Stimulated activated CD4-positive, alpha-beta T cell treated with anti-CD3 and anti-CD28 coated beads, TNF-alpha, amount 100 ng/mL, for 48 hours (primary cell): ENCODE measurements around the gene OSBPL2.

Experiments used
- DNase-seq, 3 donors: peaks; one replicate each; pipeline ENCODE4 v3.0.0-alpha.2; 2020; ENCODE audit warnings: low read depth in 3 of 3

Gene OSBPL2

DNA sequence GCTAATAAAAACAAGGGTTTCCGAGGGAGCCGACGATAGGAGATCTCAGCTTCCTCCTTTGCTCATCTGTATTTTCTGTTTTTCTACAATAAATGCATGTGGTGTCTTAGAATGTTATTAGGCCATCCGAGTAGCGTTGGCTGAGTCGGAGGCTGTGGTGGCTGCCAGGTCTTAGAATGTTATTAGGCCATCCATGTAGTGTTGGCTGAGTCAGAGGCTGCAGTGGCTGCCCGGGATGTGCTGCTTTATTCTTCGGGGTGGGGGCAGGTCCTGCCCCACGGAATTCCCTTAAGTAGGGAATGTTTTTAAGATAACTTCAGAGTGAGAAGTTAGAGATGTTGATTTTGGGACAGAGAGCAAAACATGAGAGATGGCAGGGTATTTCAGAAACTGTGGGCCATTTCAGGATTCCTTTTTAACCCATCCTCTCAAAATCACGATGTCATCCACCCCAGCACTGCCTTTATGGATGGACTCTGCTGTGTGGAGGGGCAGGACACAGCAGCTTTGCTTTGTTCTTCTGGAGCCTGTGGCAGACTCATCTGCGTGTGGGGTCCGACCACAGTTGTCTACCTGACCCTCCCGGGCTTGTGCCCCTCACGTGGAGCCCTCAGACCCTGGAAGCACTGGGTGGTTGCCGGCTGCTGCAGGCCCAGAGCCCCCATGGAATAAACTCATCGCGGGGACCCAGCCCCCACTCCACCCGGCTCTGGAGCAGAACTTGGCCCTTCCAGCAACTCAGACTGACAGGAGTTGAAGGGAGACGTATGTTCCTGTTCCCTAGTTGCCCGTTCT is 20.4 kb downstream of the OSBPL2 start:
- DNase-seq = no peak

DNA sequence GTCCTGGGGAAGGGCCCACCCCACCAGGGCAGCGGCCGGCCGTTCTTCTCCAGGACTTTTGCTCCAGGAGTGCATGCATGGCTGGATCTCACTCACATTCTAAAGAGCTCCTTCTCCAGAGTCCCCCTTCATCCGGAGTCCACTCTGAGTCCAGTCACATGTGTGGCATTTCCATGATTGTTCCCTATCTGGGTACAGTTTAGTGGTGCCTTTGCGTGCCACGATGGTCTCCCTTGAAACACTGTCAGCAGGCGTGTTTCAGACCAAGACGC is 20.9 kb downstream of the OSBPL2 start:
- no peak for DNase-seq

DNA sequence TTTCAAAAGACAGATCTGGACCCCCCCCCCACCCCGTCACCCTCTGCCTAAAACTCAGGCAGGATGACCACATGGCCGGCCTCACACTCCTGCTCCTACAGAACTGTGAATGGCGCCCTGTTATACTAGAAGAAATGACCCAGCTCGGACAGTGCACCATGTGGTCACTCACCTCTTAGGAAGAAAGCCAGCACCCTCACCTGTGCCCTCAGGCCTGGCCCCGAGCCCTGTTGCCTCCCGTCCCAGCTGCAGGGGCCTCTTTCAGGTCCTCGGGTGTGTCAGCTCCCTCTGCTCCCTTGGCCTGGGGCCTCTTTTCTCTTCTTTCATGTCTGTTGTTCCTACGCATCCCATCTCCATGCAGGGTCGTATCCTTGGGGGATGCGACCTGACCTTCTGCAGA is 23.7 kb downstream of the OSBPL2 start:
- DNase-seq = no peak

DNA sequence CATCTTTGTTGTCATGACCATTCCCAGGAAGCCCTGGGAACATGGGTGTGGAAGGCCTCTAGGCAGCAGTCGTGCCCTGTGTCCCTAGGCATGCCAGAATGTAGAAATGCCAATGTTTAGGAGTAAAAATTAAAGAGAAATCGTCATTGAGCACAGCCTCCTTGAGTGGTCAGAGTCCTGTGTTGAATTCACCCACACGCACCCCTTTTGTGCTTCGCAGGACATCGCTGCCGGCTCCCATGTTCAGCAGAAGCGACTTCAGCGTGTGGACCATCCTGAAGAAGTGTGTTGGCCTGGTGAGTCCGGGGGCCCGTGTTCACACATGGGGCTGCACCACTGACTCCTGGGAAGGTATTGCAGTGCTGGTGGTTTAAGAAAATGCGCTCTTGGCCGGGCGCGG is 25.1 kb downstream of the OSBPL2 start:
- DNase-seq = no peak

DNA sequence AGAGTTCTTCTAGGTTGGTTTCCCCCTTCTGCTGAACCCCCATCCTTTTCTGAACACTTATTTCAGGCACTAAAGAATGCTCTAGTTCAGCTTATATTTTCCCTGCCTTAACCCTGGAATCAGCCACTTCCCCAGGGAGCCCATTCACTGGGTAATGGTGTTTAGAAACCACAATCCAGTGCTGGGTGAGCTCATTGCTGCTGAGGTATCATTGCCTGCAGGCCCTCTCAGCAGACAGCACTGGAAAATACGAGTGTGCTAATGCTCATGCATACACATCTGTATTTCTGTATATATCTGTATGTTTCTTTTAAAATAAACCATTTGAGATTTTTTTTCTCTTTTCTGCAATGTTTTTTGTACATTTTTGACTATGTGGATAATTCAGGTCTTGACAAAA is 27.0 kb downstream of the OSBPL2 start:
- no peak for DNase-seq

DNA sequence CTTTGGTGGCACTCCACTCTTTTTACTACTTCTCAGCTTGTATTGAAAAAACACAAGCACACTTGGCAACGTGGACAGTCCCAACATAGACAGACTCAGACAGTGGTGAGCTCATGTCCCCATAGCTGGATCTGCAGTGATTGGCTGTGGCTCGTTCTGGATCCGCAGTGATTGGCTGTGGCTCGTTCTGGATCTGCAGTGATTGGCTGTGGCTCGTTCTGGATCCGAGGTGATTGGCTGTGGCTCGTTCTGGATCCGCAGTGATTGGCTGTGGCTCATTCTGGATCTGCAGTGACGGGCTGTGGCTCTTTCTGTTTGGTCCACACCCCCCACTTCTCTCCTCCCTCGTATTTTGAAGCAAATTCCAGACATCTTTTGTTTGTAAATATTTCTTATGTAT is 28.0 kb downstream of the OSBPL2 start:
- DNase-seq = peak in 1 of 3 donors; percentile 6

DNA sequence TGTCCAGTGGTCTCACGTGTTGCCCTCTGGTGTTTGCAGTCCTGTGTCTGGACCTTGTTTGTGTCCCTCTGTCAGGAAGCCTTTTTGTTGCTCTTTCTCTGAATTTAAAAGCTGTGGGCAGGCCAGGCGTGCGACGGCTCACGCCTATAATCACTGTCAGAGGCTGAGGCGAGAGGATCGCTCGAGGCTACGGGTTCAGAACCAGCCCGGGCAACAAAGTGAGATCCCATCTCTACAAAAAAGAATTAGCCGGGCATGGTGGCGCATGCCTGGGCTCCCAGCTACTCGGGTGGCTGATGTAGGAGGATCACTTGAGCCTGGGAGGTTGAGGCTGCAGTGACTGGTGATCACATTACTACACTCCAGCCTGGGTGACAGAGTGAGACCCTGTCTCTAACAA is 28.5 kb downstream of the OSBPL2 start:
- DNase-seq = no peak

DNA sequence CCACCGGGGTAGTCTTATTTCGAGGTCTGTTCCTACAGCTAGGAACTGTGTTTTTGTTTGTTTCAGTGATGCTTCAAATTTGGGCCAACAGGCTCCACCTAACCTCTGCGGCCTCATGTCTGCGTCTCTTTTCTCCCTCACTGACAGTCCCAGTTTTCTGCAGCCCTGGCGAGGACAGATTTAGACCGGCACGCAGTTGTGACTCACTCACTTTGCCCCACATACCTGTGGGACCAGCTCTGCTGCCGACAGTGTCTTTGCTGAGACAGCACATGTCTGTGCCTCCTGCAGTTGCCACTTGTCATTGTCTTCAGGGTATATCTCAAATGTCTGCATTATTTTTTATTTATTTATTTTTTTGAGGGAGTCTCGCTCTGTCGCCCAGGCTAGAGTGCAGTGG is 29.2 kb downstream of the OSBPL2 start:
- no peak for DNase-seq

DNA sequence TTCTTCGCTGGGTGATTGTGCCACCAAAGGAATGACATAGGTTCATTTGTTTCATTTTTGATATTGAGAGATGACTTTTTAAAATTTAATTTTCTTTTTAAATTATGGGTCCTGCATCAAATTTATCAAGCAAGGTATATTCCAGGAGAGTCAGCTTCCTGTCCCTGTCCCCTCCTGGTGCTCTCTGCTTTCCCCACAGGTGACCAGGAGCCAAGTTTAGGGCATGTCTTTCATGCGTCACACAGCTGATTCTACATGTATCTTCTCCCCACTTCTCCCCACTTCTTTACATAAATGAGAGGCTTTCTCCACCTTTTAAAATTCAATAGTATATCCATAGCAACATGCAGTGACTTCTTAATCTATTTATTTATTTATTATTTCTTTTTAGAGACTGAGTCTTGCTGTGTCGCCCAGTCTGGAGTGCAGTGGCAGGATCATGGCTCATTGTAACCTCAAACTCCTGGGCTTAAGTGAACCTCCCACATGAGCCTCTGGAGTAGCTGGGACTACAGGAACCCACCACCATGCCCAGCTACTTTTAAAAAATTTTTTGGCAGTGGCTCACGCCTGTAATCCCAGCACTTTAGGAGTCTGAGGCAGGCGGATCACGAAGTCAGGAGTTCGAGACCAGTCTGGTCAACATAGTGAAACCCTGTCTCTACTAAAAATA is 30.0 kb downstream of the OSBPL2 start:
- DNase-seq = no peak

DNA sequence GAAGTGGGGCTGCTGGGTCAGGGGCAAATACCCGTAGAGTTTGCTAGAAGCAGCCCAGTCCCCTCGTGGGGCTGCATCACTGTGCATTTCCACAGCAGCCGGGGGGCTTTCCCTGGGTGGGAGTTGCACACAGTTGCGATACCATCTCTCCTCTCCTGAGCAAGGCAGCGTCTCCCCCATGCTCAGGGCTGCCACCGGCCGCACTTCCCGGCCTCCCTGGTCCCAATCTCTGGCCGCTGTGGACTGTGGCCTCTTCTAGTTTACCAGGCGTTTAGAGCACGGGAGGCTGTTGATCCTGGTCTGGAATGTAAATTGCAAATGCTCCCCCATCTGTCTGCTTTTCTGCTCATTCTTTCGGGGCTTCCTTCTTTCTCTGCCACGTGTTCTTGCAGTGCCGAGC is 31.1 kb downstream of the OSBPL2 start:
- no peak for DNase-seq

DNA sequence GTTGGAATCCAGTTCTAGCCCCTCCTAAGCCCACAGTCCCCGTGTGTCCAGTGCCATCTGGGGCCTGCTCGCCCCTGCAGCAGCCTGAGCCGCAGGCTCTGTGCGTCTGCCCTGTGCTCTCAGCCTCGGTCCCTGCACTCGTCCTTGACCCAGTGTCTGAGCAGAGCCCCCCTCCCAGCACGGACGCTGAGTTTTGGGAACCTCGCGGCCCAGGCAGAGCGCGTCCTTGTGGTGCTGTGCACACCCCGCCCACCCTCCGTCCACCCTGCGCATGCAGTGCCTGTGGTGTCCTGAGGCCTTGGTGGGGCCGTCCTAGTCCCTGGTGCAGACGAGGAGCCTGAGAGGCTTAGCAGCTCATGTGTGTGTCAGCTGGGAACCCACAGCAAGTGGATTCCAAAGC is 31.6 kb downstream of the OSBPL2 start:
- DNase-seq = no peak

DNA sequence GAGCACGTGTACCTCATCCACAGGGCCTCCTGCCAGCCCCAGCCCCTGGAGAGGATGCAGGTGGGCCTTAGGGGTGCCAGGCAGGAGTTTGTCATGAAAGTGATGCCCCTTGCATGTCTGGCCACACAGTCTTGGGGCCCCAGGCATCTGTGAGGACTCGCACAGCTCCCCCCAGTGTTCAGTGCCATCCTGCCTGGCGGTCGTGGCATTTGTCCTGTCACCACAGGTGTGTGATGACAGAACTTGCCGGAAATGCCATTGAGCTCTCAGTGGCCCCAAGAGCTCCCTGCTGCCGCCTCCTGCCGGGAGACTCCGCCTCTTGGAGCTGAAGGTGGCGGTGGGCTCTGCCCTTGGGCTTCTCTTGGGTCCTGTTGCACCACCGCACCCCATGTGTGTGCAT is 33.9 kb downstream of the OSBPL2 start:
- no peak for DNase-seq

DNA sequence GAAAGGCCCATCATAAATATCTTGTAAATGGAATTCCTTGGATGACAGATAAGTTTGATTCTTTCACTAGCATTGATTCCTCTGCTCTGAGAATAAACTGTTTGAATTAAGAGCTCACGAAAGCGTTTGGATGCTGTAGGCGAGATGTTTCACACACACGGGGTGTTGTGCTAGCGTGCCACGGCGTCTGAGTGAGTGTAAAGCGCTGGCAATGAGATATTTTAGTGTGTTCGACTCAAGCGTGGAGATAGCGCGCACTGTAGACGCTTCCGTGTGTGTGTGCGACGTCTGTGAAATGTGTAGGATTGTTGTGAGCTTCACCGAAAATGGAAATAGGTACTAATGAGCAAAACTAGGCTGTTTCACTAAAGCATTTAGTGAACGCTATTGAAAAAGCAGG is 35.1 kb downstream of the OSBPL2 start:
- no peak for DNase-seq

DNA sequence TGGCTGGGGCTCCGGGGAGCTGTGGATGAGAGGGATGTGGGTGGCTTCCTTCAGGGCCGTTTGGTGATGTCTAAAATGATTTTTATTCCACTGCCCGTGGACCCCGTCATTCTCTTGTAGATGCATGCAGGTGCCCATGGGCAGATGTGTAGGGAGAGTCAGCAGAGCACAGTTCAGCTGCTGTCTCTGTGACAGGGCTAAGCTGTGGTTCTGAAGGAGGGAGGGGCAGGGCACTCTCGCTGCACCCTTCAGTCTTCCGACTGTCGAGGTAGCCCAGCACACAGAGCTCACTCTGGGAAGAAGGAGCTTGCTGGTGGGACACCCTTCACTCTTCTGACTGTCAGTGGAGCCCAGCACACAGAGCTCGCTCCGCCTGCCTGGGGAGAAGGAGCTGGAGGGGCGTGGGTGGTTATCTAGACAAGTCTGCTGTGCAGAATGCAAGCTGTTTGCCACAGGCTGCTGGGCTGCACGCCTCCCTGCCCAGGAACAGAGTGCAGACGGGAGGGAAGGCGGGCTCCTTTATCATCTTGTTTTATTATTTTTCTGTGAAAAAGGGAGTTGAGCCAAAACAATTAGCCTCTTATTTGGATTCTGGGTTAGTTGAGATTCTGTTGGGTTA is 36.1 kb downstream of the OSBPL2 start:
- DNase-seq = no peak

DNA sequence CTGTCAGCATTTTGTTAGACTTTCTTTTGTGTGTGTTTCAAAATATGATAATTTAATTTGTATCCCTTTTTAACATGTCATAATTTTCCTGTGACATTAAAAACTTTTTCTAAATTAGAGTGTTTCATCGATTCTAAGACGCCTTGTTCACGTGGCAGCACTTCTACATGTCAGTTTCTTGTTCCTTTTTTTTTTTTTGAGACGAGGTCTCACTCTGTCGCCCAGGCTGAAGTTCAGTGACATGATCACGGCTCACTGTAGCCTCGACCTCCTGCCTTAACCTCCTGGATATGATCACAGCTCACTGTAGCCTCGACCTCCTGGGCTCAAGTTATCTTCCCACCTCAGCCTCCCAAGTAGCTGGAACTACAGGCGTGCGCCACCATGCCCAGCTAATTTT is 36.9 kb downstream of the OSBPL2 start:
- DNase-seq = no peak

DNA sequence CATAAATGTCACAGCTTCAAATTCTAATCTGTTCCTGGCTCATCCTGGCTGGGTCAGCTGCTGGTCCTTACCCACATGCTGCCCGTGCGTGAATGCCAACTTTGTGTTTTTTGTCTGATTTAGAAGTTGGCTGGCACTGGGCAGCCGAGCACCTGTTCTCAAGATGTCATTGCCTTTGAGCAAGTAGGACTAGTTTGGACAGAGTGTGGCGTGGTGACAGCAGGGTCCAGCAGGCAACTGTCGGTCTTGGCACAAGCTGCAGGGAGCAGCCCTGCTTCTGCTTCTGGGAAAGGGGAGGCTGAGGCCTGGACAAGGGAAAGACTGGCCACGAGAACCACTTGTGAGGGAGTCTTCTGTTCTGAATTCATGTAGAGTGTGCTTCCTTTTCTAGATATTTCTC is 38.1 kb downstream of the OSBPL2 start:
- DNase-seq = no peak

DNA sequence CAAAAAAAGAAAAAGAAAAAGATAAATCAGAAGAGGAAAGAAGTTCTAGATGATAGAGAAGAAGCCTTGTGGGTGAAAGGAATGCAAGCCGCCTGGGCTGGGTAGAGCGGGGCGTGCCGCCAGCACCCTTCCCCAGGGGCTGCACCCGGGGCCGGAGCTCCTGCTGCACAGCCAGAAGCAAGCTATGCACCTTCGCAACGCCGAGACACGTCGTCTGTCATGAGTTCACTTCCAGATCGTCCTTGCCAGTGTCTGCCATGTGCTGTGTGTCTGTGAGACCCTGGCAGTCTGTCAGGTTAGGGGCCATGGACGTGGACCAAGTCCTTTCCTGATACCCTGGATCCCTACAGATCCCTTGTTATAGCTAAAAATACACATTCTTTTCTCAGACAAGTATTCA is 38.9 kb downstream of the OSBPL2 start:
- no peak for DNase-seq

DNA sequence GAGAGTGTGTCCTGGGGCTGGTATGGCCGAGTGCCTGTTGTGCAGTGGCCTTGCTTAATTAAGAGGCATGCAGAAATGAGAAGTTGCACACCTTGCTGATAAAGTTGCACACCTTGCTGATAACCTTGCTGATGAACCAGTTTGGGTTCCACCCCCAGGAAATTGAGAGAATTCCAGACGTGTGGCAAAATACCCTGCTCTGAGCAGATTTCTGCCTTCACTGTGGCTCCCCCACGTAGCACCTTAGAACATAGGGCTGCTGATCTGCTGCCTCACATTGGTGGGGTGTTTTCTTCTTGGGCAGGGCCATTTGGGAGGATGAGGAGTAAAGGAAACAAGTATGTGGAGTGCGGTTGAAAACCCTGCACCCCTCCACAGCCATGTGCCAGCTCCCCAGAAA is 42.0 kb downstream of the OSBPL2 start:
- no peak for DNase-seq

DNA sequence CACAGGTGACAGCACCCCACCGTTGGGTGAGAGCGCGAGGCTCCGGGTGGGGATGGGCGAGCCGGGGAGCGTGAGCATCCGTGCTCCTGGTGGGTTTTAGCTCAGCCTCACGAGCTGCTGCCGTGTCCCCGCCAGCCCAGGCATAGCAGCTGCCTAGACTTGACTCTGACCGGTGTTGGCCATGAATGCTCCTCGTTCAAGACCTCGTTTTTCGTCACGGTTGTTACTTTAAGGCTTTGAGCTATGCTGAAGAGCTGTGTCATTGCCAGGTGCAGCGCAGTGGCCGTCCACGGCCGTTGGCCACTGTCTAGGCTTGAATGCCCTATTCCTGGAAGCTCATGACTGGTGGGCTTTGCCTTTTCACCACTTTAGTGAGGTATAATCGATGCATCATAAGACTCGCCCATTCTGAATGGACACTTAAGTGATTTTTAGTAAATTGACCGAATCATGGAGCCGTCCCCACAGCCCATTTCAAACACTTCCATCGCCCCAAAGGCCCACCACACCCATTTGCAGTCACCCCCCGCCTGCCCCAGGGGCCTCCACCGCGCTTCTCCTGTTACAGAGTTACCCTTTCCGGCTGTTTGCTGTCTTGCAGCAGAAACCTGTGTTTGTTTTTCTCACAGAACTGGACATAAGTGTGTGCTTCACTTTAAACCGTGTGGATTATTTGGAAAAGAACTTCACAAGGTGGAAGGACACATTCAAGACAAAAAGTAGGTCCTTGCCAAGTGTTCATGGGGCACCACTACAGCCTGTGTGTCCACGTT is 43.0 kb downstream of the OSBPL2 start:
- DNase-seq = no peak

DNA sequence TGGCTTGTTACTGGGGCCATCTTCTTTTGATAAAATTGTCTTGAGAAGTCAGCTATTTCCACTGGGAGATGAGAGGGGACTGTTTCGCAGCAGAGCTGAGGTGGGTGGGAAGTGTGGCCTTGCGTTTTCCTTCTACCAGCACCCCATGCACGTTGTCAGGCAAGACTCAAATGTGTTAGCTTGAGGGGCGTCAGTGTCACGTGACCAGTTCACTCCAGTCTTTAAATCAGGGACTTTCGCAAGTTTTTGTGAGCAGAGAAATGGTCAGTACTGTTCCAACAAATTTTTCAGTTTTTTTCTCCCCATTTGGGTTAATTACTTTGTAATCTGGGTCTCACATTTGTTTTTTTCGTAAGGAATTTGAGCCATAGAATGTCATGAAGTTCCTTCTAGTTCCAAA is 43.8 kb downstream of the OSBPL2 start:
- DNase-seq = no peak

DNA sequence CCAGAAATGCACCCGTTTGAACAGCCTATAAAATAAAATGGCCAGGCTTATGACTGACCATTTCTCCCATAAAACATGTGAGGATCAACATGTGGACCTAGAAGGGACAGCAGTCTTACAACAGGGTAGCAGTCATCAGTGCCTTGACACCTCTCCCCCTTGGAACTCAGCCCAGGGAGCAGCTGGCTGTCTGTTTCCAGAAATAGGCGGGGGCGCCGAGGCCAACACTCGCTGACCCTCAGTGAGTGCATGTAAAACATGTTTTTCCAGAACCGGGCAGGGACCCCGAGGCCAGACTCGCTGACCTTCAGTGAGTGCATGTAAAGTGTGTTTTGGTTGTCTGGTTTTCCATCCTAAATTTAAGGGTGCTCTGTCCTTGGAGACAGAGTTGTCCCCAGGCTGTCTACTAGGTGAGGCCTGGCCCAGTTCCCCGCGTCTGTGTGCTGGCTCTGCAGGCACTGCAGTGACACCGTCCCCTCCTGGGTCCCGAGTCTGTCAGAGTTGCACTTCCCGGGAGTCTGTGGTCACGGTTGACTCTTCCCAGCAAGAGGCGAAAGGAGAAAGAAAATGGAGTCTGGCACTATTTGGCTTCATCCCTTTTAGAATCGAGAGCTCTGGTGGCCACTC is 44.7 kb downstream of the OSBPL2 start:
- DNase-seq = no peak

DNA sequence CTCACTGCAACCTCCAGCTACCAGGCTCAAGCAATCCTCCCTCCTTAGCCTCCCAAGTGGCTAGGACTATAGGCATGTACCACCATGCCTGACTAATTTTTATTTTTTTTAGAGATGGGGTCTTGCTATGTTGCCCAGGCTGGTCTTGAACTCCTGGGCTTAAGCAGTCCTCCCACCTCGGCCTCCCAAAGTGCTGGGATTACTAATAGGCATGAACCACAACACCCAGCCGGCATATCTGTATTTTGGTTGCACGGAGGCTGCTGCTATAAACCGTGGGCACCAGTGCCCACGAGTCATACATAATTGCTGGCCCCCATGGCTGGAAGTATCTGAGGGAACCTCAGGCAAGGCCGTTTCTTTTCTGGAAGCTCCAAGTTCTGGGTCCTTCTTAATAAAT is 46.1 kb downstream of the OSBPL2 start:
- DNase-seq = no peak
